GM18873 (cell line): ENCODE results near the gene PRDX1.
"Not testable (repeated sequence)": the region's sequence is repeated elsewhere in the genome, so short reads cannot be mapped to it uniquely, and the experiment has no call there.

ENCODE experiments used
- ATAC-seq: cut with Tn5 transposase; IDR thresholded peaks from one replicate; pipeline ENCODE4 v1.9.1; 2021; ENCODE audit warnings: mild to moderate bottlenecking, moderate library complexity, moderate number of reproducible peaks; ENCODE audit not compliant: unreplicated experiment, low FRiP score

PRDX1 gene

DNA sequence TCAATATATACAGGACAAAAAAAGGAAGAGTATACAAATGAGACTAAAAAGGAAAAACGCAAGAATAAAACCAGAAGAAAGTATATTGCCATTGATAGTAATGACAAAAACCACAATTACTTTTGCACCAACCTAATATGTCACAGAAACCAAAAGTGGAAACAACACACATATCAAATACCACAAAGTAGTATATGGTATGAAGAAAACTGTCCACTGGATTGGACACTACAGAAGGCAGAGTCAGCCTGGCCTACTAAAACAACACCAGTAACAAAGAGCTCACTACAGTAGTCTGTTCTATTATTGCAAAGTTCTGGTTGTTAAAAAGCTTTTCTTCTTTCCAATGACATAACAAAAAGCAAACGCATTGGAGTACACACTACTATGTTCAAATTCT lies 48.4 kb downstream of the PRDX1 start:
- no peak for ATAC-seq

DNA sequence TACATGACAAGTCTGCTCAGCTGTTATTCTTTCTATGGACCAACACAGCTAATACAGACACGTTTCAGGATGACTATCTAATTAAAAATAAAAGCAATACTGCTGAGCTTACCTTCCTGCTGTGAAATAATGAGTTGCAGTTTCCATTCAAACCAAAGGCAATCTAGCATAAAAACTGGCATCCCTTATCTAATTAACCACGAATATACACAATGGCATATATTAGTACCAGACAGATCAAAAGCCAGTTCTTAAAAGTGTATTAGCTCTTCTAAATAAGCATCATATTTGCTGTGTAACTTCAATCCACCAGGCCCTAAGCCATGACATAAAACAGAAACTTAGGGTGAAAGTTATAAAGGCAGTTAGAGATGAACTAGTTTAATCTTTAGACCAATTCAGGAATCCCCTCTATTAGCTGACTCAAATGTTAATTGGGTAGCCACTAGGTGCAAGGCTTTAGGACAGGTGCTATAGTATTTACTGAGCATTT lies 51.3 kb downstream of the PRDX1 start:
- ATAC-seq: no peak

- not testable (repeated sequence) for ATAC-seq
These were observed 54.3 kb downstream of the PRDX1 start for GRCh38 chr1:45467353-45467752.

DNA sequence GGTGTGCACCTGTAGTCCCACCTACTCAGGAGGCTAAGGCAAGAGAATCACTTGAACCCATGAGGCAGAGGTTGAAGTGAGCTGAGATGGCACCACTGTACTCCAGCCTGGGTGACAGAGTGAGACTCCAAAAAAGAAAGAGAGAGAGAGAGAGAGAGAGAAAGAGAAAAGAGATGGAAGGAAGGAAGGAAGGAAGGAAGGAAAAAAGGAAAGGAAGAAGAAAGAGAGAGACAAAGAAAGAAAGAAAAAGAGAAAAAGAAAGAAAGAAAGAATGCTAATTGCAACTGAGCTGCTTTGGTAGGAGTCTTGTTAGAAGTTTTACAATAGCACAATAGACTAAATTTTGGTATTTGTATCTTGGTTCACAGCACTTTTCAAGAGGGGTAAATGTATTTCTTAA lies 56.4 kb downstream of the PRDX1 start:
- ATAC-seq: no peak
